K562 (cell line): ENCODE measurements around the gene PVALEF. TPM values are rescaled to one million over a fixed set of nuclear protein-coding genes. Genes with fewer than 3 reads are reported as not detected.
A peak's percentile ranks its signal among the peaks of the same experiment; 100 is the strongest.

Experiments used
- ETV6 ChIP-seq, 3 experiments: fragments of 150-350 bp in 1 of 3; sonication (generic) in 1 of 3; formaldehyde crosslinking in 1 of 3; IDR thresholded peaks; 2 replicates each; pipeline versions ENCODE4 v1.6.1 to v1.8.0; 2014 to 2022; ENCODE audit warnings: borderline replicate concordance in 2 of 3, low read depth in 2 of 3, antibody characterized with exemption in 1 of 3, low read length in 1 of 3, mild to moderate bottlenecking in 1 of 3, missing genetic modification reagents in 1 of 3
- HDAC8 ChIP-seq: fragments of 450-650 bp; IDR thresholded peaks from 2 replicates; pipeline ENCODE4 v1.6.1; 2016; ENCODE audit warnings: mild to moderate bottlenecking, missing genetic modification characterization, moderate library complexity, missing compliant biosample characterization
- MCM2 ChIP-seq: fragments of 450-650 bp; IDR thresholded peaks from 2 replicates; pipeline ENCODE4 v1.6.1; 2017; ENCODE audit warnings: low read depth, mild to moderate bottlenecking
- NCOA6 ChIP-seq: fragments of 450-650 bp; IDR thresholded peaks from 2 replicates; pipeline ENCODE4 v1.6.1; 2017; ENCODE audit warnings: mild to moderate bottlenecking
- NONO ChIP-seq, 2 experiments: fragments of 200-400 bp in 1 of 2; fragments of 450-650 bp in 1 of 2; formaldehyde crosslinking in 1 of 2; IDR thresholded peaks; 2 replicates each; pipeline ENCODE4 v1.6.1; 2017; ENCODE audit warnings: low read depth in 2 of 2, mild to moderate bottlenecking in 2 of 2, moderate library complexity in 2 of 2, low read length in 1 of 2
- NR4A1 ChIP-seq, 2 experiments: fragments of 250-450 bp in 1 of 2; fragments of 450-650 bp in 1 of 2; sonication (Bioruptor Pico) in 1 of 2; IDR thresholded peaks; 2 replicates each; pipeline versions ENCODE4 v1.4.0 to v1.6.1; 2016 to 2020; ENCODE audit warnings: mild to moderate bottlenecking in 2 of 2, missing compliant biosample characterization in 1 of 2, missing genetic modification characterization in 1 of 2, moderate library complexity in 1 of 2
- PTRF ChIP-seq: fragments of 450-650 bp; IDR thresholded peaks from 2 replicates; pipeline ENCODE4 v1.6.1; 2016; ENCODE audit warnings: mild to moderate bottlenecking, missing genetic modification characterization, missing compliant biosample characterization
- RFX1 ChIP-seq: fragments of 450-650 bp; IDR thresholded peaks from 2 replicates; pipeline ENCODE4 v1.6.1; 2016; ENCODE audit warnings: mild to moderate bottlenecking, moderate library complexity
- TRIM28 ChIP-seq: fragments of 450-650 bp; IDR thresholded peaks from 2 replicates; pipeline ENCODE4 v1.6.1; 2017
- XRCC3 ChIP-seq: fragments of 450-650 bp; IDR thresholded peaks from 2 replicates; pipeline ENCODE4 v1.6.1; 2017; ENCODE audit warnings: mild to moderate bottlenecking, moderate library complexity
- ZNF12 ChIP-seq: sonication (generic); formaldehyde crosslinking; IDR thresholded peaks from 2 replicates; pipeline ENCODE4 v1.4.0; 2020; ENCODE audit warnings: mild to moderate bottlenecking, missing genetic modification reagents
- ZNF316 ChIP-seq: fragments of 450-650 bp; IDR thresholded peaks from 2 replicates; pipeline ENCODE4 v1.6.1; 2016
- ZNF551 ChIP-seq: fragments of 250-450 bp; sonication (Bioruptor Pico); IDR thresholded peaks from 2 replicates; pipeline ENCODE4 v1.5.0; 2021; ENCODE audit warnings: mild to moderate bottlenecking, moderate library complexity
- ZNF644 ChIP-seq: fragments of 200-800 bp; sonication (Bioruptor generic); IDR thresholded peaks from 2 replicates; pipeline ENCODE4 v1.6.1; 2016; ENCODE audit warnings: low read depth, missing genetic modification characterization, missing compliant biosample characterization
- ZNF707 ChIP-seq: fragments of 250-450 bp; sonication (Bioruptor Pico); conservative IDR thresholded peaks from 2 replicates; pipeline ENCODE4 v1.8.0; 2022; ENCODE audit warnings: inconsistent platforms, mild to moderate bottlenecking, moderate library complexity
- ZZZ3 ChIP-seq: fragments of 450-650 bp; IDR thresholded peaks from 2 replicates; pipeline ENCODE4 v1.6.1; 2016; ENCODE audit warnings: antibody characterized with exemption, mild to moderate bottlenecking, moderate library complexity
- polyA plus RNA-seq, 8 experiments: library from polyadenylated mRNA; depleted of rRNA in 4 of 8; stranded (reverse) in 5 of 8; unstranded in 3 of 8; fragments of >200 nt; fragmentation: Nextera tagmentation in 2 of 8; fragmentation: Illumina TruSeq in 1 of 8; extraction: Ambion mirVana in 2 of 8; extraction: Trizol in 1 of 8; gene quantifications; 2 replicates each; pipeline versions ENCODE4 v1.2.1 to v1.2.3, GENCODE V29; 2011 to 2014; ENCODE audit warnings: inconsistent platforms in 1 of 8, missing spikeins in 1 of 8
- total RNA-seq, 7 experiments: library from RNA; depleted of rRNA in 6 of 7; stranded (reverse); fragments of >200 nt in 6 of 7; fragmentation: Illumina TruSeq in 2 of 7; extraction: Trizol in 2 of 7; gene quantifications; 2 replicates each; pipeline versions ENCODE4 v1.2.1 to v1.2.3, GENCODE V29; 2011 to 2021; ENCODE audit warnings: low replicate concordance in 1 of 7
- TF ChIP-seq, protein P1 (sequence below): sonication (generic); formaldehyde crosslinking; IDR thresholded peaks from 2 replicates; pipeline ENCODE4 v1.8.1; 2022; ENCODE audit warnings: missing genetic modification reagents
- TF ChIP-seq, protein P2 (sequence below): fragments of 250-450 bp; sonication (Bioruptor Pico); IDR thresholded peaks from 2 replicates; pipeline ENCODE4 v1.4.0; 2020; ENCODE audit warnings: mild to moderate bottlenecking
- TF ChIP-seq, protein P3 (sequence below): fragments of 450-650 bp; conservative IDR thresholded peaks from 2 replicates; pipeline ENCODE4 v1.6.1; 2016; ENCODE audit warnings: missing genetic modification characterization, low read depth, mild to moderate bottlenecking, missing compliant biosample characterization, moderate library complexity
- TF ChIP-seq, protein P4 (sequence below): fragments of 250-450 bp; sonication (Bioruptor Pico); IDR thresholded peaks from 2 replicates; pipeline ENCODE4 v1.4.0; 2020; ENCODE audit warnings: borderline replicate concordance

The PVALEF gene
- total and polyA plus RNA-seq, 9 of the 15 experiments (the other 6 are each of a cell fraction or from before 2014, with no cell fraction given), result not detected

DNA sequence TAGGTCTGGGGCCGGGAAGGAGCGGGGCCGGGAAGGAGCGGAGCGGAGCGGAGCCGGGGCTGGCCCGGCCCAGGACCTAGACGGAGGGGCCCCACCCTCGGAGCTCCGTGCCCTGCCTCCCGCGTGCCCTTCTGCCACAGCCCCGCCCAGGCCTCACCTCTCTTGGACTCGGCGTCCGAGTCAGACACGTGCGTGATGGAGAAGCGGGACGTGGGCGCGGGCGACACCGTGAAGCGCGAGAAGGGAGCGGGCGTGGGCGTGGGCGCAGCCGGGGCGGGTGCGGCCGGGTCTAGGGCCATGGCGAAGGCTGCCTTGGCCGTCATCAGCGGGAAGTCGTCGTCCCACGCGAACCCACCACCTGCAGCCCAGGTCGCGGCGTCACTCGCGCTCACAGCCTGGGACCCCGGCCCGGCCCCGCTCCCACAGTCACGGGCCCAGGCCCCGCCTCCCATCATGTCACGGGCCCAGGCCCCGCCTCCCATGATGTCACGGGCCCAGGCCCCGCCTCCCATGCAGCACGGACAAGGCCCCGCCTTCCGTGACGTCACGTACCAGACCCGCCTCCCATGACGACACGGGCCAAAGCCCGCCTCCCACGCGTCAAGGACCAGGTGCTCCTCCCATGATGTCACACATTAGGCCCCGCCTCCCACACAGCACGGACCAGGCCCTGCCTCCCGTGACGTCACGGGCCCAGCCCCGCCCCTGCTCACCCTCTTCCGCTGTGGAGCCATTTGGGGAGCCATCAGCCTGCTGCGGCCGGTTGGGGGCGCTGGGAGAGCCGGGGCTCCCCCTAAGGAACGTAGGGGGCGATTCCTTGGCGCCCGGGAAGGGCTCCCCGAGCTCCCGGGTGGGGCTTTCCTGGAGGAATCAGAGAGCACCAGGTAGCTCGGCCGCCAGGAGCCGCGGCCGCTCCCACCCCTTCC is 45.8 kb upstream of the PVALEF start (continued):
- TF ChIP-seq, protein P1, sequence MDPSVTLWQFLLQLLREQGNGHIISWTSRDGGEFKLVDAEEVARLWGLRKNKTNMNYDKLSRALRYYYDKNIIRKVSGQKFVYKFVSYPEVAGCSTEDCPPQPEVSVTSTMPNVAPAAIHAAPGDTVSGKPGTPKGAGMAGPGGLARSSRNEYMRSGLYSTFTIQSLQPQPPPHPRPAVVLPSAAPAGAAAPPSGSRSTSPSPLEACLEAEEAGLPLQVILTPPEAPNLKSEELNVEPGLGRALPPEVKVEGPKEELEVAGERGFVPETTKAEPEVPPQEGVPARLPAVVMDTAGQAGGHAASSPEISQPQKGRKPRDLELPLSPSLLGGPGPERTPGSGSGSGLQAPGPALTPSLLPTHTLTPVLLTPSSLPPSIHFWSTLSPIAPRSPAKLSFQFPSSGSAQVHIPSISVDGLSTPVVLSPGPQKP (CRISPR knock-in tag), result no peak
- TF ChIP-seq ZNF644 (tag), result no peak
- no peak for TF ChIP-seq ZNF316
- no peak for TF ChIP-seq NCOA6
- no peak for TF ChIP-seq MCM2
- TF ChIP-seq HDAC8, result no peak
- TF ChIP-seq ZZZ3, result no peak
- TF ChIP-seq ETV6 (IDR thresholded peaks at IDR 0.05; ENCODE audit: borderline replicate concordance in 1 of 2, low read depth in 2 of 2, low read length in 1 of 2), result no peak
- TF ChIP-seq ETV6 (CRISPR knock-in tag; IDR thresholded peaks at IDR 0.05; ENCODE audit: borderline replicate concordance), result no peak
- TF ChIP-seq, protein P2, sequence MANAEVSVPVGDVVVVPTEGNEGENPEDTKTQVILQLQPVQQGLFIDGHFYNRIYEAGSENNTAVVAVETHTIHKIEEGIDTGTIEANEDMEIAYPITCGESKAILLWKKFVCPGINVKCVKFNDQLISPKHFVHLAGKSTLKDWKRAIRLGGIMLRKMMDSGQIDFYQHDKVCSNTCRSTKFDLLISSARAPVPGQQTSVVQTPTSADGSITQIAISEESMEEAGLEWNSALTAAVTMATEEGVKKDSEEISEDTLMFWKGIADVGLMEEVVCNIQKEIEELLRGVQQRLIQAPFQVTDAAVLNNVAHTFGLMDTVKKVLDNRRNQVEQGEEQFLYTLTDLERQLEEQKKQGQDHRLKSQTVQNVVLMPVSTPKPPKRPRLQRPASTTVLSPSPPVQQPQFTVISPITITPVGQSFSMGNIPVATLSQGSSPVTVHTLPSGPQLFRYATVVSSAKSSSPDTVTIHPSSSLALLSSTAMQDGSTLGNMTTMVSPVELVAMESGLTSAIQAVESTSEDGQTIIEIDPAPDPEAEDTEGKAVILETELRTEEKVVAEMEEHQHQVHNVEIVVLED (CRISPR knock-in tag), result no peak
- TF ChIP-seq NR4A1 (CRISPR knock-in tag; IDR thresholded peaks at IDR 0.05), result no peak
- TF ChIP-seq NR4A1 (tag; IDR thresholded peaks at IDR 0.05), result no peak
- TF ChIP-seq, protein P3, sequence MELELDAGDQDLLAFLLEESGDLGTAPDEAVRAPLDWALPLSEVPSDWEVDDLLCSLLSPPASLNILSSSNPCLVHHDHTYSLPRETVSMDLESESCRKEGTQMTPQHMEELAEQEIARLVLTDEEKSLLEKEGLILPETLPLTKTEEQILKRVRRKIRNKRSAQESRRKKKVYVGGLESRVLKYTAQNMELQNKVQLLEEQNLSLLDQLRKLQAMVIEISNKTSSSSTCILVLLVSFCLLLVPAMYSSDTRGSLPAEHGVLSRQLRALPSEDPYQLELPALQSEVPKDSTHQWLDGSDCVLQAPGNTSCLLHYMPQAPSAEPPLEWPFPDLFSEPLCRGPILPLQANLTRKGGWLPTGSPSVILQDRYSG (tag), result 0 out of 2 replicates have a peak, but pooled peaks have one; percentile 41
- no peak for TF ChIP-seq XRCC3
- no peak for TF ChIP-seq NONO (IDR thresholded peaks at IDR 0.05; ENCODE audit: low read depth in 2 of 2, low read length in 1 of 2)
- no peak for TF ChIP-seq PTRF (tag)
- no peak for TF ChIP-seq ZNF12 (CRISPR knock-in tag)
- TF ChIP-seq, protein P4, sequence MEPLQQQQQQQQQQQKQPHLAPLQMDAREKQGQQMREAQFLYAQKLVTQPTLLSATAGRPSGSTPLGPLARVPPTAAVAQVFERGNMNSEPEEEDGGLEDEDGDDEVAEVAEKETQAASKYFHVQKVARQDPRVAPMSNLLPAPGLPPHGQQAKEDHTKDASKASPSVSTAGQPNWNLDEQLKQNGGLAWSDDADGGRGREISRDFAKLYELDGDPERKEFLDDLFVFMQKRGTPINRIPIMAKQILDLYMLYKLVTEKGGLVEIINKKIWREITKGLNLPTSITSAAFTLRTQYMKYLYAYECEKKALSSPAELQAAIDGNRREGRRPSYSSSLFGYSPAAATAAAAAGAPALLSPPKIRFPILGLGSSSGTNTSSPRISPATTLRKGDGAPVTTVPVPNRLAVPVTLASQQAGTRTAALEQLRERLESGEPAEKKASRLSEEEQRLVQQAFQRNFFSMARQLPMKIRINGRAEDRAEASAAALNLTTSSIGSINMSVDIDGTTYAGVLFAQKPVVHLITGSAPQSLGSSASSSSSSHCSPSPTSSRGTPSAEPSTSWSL, result no peak
- TF ChIP-seq ZNF707 (CRISPR knock-in tag), result no peak
- no peak for TF ChIP-seq TRIM28
- no peak for TF ChIP-seq ZNF551 (CRISPR knock-in tag)
- no peak for TF ChIP-seq RFX1
